Measurements from ENCODE around the gene CMSS1. TPM values are rescaled to one million over a fixed set of nuclear protein-coding genes. Genes with fewer than 3 reads are reported as not detected.

Gene CMSS1
- total and polyA plus RNA-seq, 12 donors: 16.2 to 75.6 (median 33.0) TPM

DNA sequence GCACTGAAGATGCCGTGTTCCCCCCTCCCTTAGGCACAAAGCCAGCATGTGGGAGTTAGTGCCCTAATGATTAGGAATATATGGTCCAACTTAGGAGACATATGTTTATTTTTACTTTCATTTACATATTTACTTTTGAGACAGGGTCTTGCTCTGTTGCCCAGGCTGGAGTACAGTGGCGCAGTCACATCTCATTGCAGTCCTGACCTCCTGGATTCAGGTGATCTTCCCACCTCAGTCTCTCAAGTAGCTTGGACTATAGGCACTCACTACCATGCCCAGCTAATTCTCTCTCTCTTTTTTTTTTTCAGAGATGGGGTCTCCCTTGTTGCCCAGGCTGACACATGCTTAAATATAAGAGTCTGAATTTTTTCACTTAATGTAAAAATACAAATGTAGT, 391.5 kb downstream of the CMSS1 start:
- H3K4me1 ChIP-seq (replicated peaks in 1 of 2): peaks cover 0 to 10% of the 10 kb centered on the region in 2 donors
- no peaks in the 10 kb centered on the region for H3K36me3 ChIP-seq (replicated peaks in 1 of 2)
- H3K4me3 ChIP-seq: no peak overlapping the region
- intact Hi-C loops (cut with DNase I): no loop called here
- TF ChIP-seq CTCF (IDR thresholded peaks at IDR 0.05) (no peak), POLR2A (IDR thresholded peaks at IDR 0.05) (no peak)
- H3K27me3 ChIP-seq: no peaks in the 10 kb centered on the region
- no peaks in the 10 kb centered on the region for H3K9me3 ChIP-seq (replicated peaks in 1 of 3)
- WGBS, 4 donors: 92 to 100% (median 98%) methylated on average over 2 of the region's 2 CpGs
- H3K27ac ChIP-seq: no peak overlapping the region
- DNase-seq: no peak

GRCh38 chr3:100209948-100210771, 392.5 kb downstream of the CMSS1 start:
- DNase-seq: no peak
- WGBS, 4 donors: 21 to 38% (median 27%) methylated on average over 2 of the region's 2 CpGs
- Histone ChIP-seq H3K4me3 (no peak overlapping the region), H3K27me3 (no peaks in the 10 kb centered on the region), H3K36me3 (replicated peaks in 1 of 2) (no peaks in the 10 kb centered on the region), H3K27ac (no peak overlapping the region), H3K4me1 (replicated peaks in 1 of 2) (peaks cover 0 to 10% of the 10 kb centered on the region in 2 donors), H3K9me3 (replicated peaks in 1 of 3) (no peaks in the 10 kb centered on the region)
- TF ChIP-seq POLR2A (IDR thresholded peaks at IDR 0.05): no peak
- TF ChIP-seq CTCF (IDR thresholded peaks at IDR 0.05): no peak
- intact Hi-C loops (cut with DNase I): no loop called here

DNA sequence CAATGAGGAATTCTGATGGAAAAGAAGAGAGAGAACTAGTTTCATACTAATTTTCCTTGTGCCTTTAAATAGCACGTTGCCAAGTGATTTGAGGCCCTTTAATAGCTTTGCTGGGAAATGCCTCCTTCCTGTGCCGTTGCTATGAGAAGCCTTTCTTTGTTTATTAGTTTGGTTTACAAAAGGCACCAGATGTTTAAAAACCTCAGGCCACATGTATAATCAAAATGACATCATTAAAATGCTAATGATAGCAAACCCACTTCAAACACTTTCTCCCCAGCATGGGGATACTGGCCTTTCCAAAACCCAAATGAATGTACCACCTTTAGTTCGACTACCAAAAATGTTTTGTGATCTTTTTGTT, 393.1 kb downstream of the CMSS1 start:
- H3K36me3 ChIP-seq (replicated peaks in 1 of 2): no peaks in the 10 kb centered on the region
- H3K27ac ChIP-seq: no peak overlapping the region
- intact Hi-C loops (cut with DNase I): no loop called here
- WGBS, 4 donors: 51 to 63% (median 59%) methylated on average over 3 of the region's 3 CpGs
- no peak overlapping the region for H3K4me3 ChIP-seq
- no peak for DNase-seq
- TF ChIP-seq POLR2A (IDR thresholded peaks at IDR 0.05): no peak
- no peak for TF ChIP-seq CTCF (IDR thresholded peaks at IDR 0.05)
- no peaks in the 10 kb centered on the region for H3K9me3 ChIP-seq (replicated peaks in 1 of 3)
- no peaks in the 10 kb centered on the region for H3K27me3 ChIP-seq
- H3K4me1 ChIP-seq (replicated peaks in 1 of 2): peaks cover 0 to 10% of the 10 kb centered on the region in 2 donors

DNA sequence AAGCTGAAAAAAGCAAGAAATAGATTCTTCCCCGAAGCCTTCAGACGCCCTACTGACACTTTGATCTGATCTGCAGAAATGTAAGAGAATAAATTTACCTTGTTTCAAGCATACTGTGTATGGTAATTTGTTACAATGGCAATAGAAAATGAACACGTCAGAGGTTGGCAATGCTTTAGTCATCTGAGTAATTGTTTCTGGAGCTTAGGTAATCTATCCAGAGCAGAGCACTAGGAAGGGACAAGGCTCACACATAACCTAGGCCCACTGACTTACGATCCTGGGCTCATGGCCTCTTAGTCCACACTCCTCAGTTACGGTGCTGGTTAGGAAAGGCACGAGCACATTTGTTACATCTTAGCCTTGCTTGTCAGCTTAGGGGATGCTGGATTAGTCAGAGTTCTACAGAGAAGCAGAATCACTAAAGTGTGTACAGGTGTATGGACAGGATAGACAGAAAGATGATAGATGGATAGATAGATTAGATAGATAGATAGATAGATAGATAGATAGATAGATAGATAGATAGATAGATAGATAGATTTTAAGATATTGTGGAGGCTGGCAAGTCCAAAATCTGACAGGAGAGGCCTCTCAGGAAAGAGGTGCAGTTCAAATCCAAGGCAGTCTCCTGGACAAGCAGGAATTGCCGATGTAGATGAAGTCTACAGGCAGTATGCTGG, 396.4 kb downstream of the CMSS1 start:
- Histone ChIP-seq H3K27ac (no peak overlapping the region), H3K4me3 (no peak overlapping the region), H3K9me3 (replicated peaks in 1 of 3) (no peaks in the 10 kb centered on the region), H3K27me3 (no peaks in the 10 kb centered on the region), H3K4me1 (replicated peaks in 1 of 2) (peaks cover 0 to 10% of the 10 kb centered on the region in 2 donors), H3K36me3 (replicated peaks in 1 of 2) (no peaks in the 10 kb centered on the region)
- intact Hi-C loops (cut with DNase I): no loop called here
- WGBS, 4 donors: 84 to 92% (median 88%) methylated on average over 7 of the region's 7 CpGs
- no peak for TF ChIP-seq POLR2A (IDR thresholded peaks at IDR 0.05)
- no peak for TF ChIP-seq CTCF (IDR thresholded peaks at IDR 0.05)
- DNase-seq: no peak

Data from adrenal gland (tissue), 12 donors.